Activated T-cell treated with anti-CD3 and anti-CD28 coated beads, Interleukin-2, amount 50 U/mL, for 72 hours (primary cell): Measurements from ENCODE around the gene FADD. TPM values are rescaled to one million over a fixed set of nuclear protein-coding genes. Genes with fewer than 3 reads are reported as not detected.
"Not testable (repeated sequence)": the region's sequence is repeated elsewhere in the genome, so short reads cannot be mapped to it uniquely, and the experiment has no call there.

Experiments used
- ATAC-seq, 2 donors: fragments of 150-1000 bp; cut with Tn5 transposase; replicated peaks in 1 of 2; 2 replicates each; pipeline ENCODE4 v1.10.0; 2021; ENCODE audit warnings: moderate library complexity in 2 of 2, mild to moderate bottlenecking in 1 of 2
- DNase-seq, 2 donors: peaks; one replicate each; pipeline ENCODE4 v3.0.0; 2021 to 2022; ENCODE audit warnings: mixed read lengths in 1 of 2
- H3K27ac Mint-ChIP-seq: one replicate; pipeline ENCODE4 v1.8.0; 2022; ENCODE audit warnings: mild to moderate bottlenecking, moderate library complexity, mixed read lengths
- H3K27me3 Mint-ChIP-seq: one replicate; pipeline ENCODE4 v1.8.0; 2022; ENCODE audit warnings: low read depth, mixed read lengths
- H3K36me3 Mint-ChIP-seq, 2 donors: one replicate each; pipeline ENCODE4 v1.8.0; 2022; ENCODE audit warnings: mixed read lengths in 2 of 2, mild to moderate bottlenecking in 1 of 2; ENCODE audit not compliant: insufficient read depth in 2 of 2
- H3K4me1 Mint-ChIP-seq: one replicate; pipeline ENCODE4 v1.8.0; 2022; ENCODE audit warnings: low read depth, mixed read lengths
- H3K4me3 Mint-ChIP-seq, 2 donors: one replicate each; pipeline ENCODE4 v1.8.0; 2022; ENCODE audit warnings: mild to moderate bottlenecking in 2 of 2, mixed read lengths in 2 of 2, moderate library complexity in 2 of 2
- H3K9me3 Mint-ChIP-seq, 2 donors: one replicate each; pipeline ENCODE4 v1.8.0; 2022; ENCODE audit warnings: mixed read lengths in 2 of 2
- total RNA-seq, 2 donors: library from RNA; stranded (reverse); gene quantifications; one replicate each; pipeline ENCODE4 v1.2.3, GENCODE V29; 2022

FADD gene
- total RNA-seq, 2 donors from 2014 or later, result 27.0 to 31.4 TPM

DNA sequence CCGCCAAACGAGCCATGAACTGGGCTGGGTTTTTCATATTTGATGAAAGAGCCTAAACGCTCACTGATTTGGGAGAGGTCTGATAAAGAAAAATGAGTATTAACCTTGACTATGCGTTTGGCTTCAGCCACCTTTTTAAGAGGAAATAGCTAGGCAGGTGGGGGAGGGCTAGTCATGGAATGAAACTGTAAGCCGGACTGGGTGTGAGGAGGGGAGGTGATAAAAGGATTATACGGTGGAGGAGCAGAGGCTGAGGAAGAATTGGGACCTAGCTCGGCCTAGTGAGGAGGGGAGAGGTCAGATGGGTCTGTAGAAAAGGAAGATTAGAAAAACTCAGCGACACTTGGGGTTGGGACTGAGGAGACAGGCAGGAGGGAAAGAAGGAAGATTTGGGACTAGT, 15.0 kb downstream of the FADD start:
- H3K9me3 Mint-ChIP-seq, DNase-seq, H3K27ac Mint-ChIP-seq, H3K4me1 Mint-ChIP-seq, H3K4me3 Mint-ChIP-seq, H3K36me3 Mint-ChIP-seq, H3K27me3 Mint-ChIP-seq, ATAC-seq: not testable (repeated sequence)

DNA sequence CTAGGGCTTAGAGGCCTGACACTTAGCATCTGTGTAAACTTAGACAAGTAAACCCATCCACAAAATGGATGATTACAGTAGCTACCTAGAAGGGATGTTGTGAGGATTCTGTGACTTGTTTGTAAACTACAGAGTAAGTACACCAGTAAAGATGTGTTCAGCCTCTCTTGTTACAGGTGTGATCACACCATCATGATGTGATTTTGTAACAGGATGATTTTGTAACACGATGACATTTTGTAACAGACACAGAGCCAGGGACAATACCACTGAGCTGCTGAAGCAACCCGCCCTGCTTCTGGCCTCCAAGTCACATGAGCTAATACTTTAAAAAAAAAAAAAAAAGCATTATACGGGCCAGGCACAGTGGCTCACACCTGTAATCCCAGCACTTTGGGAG, 17.0 kb downstream of the FADD start:
- ATAC-seq (no peak), DNase-seq (no peak)
- H3K27me3 Mint-ChIP-seq, result peaks cover 9% of the 10 kb centered on the region
- H3K9me3 Mint-ChIP-seq, result no peaks in the 10 kb centered on the region
- H3K27ac Mint-ChIP-seq, result no peak overlapping the region
- no peaks in the 10 kb centered on the region for H3K36me3 Mint-ChIP-seq
- H3K4me3 Mint-ChIP-seq, result no peak overlapping the region
- H3K4me1 Mint-ChIP-seq, result no peaks in the 10 kb centered on the region

DNA sequence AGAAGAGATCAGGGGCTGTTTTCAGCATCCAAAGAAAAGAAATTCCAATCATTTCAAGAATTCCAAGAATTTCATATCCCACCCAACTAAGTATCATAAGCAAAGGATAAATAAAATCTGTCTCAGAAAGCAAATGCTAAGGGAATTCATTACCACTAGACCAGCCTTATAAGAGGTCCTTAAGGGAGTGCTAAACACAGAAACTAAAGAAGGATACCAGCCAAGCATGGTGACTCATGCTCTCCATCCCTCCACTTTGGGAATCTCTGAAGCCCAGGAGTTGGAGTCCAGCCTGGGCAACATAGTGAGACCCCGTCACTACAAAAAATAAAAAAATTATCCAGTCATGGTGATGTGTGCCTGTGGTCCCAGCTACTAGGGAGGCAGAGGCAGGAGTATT, 17.8 kb downstream of the FADD start:
- peaks cover 9% of the 10 kb centered on the region for H3K27me3 Mint-ChIP-seq
- no peak for ATAC-seq
- H3K27ac Mint-ChIP-seq, result no peak overlapping the region
- DNase-seq, result no peak
- no peaks in the 10 kb centered on the region for H3K9me3 Mint-ChIP-seq
- no peak overlapping the region for H3K4me3 Mint-ChIP-seq
- no peaks in the 10 kb centered on the region for H3K36me3 Mint-ChIP-seq
- H3K4me1 Mint-ChIP-seq, result no peaks in the 10 kb centered on the region

DNA sequence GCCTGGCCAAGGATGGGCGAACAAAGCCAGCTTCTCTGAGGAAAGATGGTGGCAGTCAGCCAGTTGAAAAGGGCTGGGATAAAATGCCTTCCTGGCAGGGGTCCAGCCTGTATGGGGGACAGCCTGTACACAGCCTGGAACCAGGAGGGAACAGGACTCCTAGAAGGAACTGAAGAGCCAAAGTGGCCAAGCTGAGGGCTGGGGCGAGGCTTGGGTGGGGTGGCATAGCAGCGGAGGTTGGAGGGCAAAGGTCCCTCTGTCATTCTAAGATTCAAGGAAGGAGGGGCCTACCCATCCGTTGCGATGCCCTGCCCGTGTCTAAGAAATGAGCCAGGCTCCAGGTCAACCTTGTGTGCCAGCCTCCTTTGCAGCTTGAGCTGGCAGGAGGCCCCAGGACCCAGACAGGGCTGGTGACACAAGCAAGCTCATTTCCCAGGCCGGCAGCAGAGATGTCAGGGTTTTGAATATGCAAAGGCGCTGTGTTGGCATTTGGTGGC, 22.6 kb downstream of the FADD start:
- Mint-ChIP-seq H3K27ac (no peak overlapping the region), H3K27me3 (no peaks in the 10 kb centered on the region), H3K36me3 (no peaks in the 10 kb centered on the region), H3K4me3 (no peak overlapping the region), H3K4me1 (no peaks in the 10 kb centered on the region), H3K9me3 (no peaks in the 10 kb centered on the region)
- no peak for ATAC-seq
- no peak for DNase-seq

DNA sequence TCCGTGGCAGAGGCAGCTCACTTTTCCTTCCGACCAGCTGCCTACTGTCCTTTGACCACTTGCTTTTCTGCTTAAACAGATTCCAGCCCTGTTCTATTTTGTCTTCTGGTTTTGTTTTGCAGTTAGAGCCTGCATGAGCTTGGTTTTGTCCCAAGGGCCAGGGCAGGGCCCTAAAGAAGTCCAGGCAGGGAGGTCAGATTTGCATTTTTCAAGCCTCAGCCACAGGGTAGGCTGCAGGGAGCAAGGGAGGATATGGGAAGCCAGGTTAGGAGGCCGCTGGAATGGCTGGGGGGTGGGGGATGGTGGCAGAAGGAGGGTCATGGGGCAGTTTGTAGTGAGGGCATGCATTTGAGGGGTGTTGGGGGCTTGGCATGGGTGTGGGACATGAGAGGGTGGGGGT, 23.1 kb downstream of the FADD start:
- Mint-ChIP-seq H3K4me1 (no peaks in the 10 kb centered on the region), H3K27ac (no peak overlapping the region), H3K9me3 (no peaks in the 10 kb centered on the region), H3K27me3 (no peaks in the 10 kb centered on the region), H3K4me3 (no peak overlapping the region), H3K36me3 (no peaks in the 10 kb centered on the region)
- DNase-seq (no peak), ATAC-seq (no peak)

DNA sequence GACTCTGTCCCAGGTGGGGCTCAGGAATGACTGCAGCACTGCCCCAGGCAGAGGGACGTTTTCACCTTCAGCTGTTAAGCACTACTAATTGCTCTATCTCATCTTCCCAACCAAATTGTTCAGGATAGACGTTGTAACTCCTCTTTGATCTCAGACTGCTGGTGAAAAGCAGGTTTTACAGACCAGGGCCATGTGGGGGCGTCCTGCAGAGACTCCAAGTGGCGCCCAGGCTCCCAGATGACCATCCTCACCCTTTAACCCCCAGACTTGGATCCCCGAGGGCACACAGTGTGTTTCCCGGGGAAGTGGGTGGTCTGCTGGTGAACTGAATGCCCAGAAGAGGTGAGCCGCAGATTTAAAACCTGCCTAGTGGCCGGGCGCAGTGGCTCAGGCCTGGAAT, 23.9 kb downstream of the FADD start:
- DNase-seq (peak in 1 of 2 donors; percentile 8), ATAC-seq (no peak)
- Mint-ChIP-seq H3K27ac (no peak overlapping the region), H3K36me3 (no peaks in the 10 kb centered on the region), H3K27me3 (no peaks in the 10 kb centered on the region), H3K4me3 (no peak overlapping the region), H3K4me1 (no peaks in the 10 kb centered on the region), H3K9me3 (no peaks in the 10 kb centered on the region)

DNA sequence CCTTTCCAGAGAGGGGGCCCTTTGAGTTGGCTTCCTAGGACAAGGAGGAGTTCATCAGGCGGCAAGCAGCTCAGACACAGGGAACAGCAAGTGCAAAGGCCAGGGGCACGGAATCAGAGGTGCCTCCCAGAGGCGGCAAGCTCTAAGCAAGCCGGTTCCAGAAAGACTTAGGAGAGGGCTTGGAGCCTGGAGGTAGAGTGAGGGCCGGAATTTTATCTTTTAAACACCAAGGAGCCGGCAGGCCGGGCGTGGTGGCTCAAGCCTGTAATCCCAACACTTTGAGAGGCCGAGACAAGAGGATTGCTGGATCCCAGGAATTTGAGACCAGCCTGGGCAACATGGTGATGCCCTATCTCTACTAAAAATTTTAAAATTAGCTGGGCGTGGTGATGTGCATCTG, 26.6 kb downstream of the FADD start:
- Mint-ChIP-seq H3K27me3 (no peaks in the 10 kb centered on the region), H3K27ac (no peak overlapping the region), H3K36me3 (no peaks in the 10 kb centered on the region)

DNA sequence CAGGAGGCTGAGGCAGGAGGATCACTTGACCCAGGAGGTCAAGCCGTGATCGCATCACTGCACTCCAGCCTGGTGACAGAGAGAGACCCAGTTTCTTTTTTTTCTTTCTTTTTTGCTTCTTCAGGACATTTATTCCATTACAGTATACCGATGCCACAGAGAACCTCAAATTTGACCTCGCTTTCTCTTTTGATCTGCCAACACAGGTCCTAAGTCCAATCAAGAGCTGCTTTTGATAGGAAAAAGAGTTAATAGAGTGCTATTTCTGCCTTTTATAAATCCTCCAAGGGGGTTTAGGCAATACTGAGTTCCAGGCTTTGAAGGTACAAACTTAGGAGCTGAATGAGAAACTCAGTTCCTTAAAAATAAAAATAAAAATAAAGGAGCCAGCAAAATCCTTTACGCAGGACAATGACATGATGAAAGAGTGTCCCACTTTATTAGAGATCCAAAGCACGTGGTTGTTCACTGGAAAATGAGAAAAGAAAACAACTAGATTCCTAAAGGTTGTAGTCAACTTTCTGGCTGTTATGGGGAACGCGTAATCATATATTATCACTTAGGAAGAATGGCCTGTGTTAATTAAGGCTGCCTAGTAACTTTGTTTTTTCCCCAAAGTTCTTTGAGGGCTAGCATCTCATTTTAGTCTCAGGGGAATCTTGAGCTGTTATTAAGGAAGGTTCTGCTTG, 27.2 kb downstream of the FADD start:
- Mint-ChIP-seq H3K36me3 (no peaks in the 10 kb centered on the region), H3K9me3 (no peaks in the 10 kb centered on the region), H3K4me1 (peaks cover 5% of the 10 kb centered on the region), H3K27ac (no peak overlapping the region), H3K4me3 (no peak overlapping the region), H3K27me3 (no peaks in the 10 kb centered on the region)
- DNase-seq, result no peak
- no peak for ATAC-seq

More for the DNA sequence above, 26.6 kb downstream of the FADD start:
- DNase-seq (no peak), ATAC-seq (no peak)
- Mint-ChIP-seq H3K4me3 (no peak overlapping the region), H3K9me3 (no peaks in the 10 kb centered on the region), H3K4me1 (peaks cover 5% of the 10 kb centered on the region)

DNA sequence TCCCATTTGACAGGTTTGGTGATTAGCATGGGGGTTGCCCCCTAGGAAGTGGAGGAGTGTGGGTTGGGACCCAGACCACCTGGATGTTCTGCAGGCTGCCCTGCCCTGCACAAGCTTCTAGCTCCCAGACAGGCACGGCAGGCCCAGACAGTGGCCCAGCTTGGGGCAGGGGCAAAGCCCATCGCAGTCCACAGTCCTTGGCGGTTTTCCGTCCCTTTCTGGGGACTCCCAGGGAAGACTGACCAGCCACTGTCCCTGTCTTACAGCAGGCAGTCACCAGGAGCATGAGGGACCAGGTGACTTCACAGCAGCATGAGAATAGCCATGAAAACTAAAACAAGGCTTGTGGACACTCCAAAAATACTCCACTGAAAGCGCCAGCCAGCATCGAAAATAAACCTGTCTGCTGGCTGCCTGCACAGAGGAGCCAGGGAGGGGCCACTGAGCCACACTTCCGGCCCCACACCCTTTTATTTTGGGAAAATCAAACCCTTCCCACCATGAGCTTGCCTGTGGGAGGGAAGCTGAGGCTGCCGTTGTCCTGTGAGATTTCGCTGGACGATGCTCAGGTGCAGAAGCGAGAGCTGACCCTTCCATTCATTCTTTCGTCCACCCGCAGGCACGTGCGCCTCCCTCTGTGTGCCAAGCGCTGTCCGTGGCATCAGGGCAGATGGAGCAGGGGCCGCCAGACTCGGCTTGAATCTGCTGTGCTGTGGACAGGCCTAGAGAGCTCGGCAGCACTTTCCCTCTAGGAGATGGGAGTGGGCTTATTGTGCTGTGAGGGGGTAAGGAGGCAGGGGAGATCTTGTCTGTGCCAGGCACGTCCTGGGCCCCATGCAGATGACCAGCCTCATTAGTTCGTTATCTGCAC, 28.0 kb downstream of the FADD start:
- no peaks in the 10 kb centered on the region for H3K27me3 Mint-ChIP-seq
- ATAC-seq (no peak), DNase-seq (no peak)
- no peaks in the 10 kb centered on the region for H3K9me3 Mint-ChIP-seq
- no peaks in the 10 kb centered on the region for H3K36me3 Mint-ChIP-seq
- no peak overlapping the region for H3K27ac Mint-ChIP-seq
- H3K4me3 Mint-ChIP-seq, result no peak overlapping the region
- peaks cover 5% of the 10 kb centered on the region for H3K4me1 Mint-ChIP-seq

DNA sequence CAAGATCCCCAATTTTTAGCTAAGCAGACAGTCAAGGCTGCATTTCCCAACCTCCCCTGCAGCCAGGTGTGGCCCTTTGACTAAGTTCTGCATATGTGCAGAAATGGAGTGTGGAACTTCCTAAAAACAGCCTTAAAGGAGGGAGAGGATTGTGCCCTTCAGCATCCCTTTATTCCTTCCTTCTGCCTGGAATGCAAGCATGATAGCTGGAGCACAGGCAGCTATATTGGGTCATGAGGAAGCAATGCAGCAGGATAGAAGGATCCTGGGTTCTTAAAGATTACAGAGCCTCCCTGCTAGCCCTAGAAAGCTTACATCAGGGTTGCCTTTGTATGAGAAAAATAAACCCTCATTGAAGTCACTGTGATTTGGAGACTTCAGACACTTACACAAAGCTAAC, 29.9 kb downstream of the FADD start:
- Mint-ChIP-seq H3K4me1 (peaks cover 5% of the 10 kb centered on the region), H3K36me3 (no peaks in the 10 kb centered on the region)

DNA sequence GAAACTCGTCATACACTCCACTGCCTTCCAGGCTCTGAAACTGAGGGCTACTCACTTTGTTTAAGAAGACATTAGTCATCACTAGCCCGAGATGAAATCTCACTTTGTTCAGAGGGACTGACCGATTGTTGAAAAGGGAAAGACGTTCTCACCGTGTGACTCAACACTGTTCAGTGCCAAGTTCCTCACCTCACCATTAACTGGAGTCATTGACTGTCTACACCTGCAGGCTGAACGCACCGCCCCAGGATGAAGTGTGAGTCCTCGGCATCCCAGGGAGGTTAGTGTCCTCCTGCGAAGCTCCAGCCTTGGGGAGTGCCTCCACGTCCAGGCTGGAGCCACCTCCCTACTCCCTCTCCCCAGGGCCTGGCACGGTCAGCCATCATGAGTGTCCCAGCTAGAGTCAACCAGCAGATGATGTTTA, 30.4 kb downstream of the FADD start:
- Mint-ChIP-seq H3K4me3 (no peak overlapping the region), H3K9me3 (no peaks in the 10 kb centered on the region), H3K4me1 (peaks cover 5% of the 10 kb centered on the region), H3K36me3 (no peaks in the 10 kb centered on the region), H3K27ac (no peak overlapping the region), H3K27me3 (no peaks in the 10 kb centered on the region)
- peak; percentile 51 to 84 for ATAC-seq
- DNase-seq, result no peak

More for the DNA sequence above, 29.9 kb downstream of the FADD start:
- Mint-ChIP-seq H3K4me3 (no peak overlapping the region), H3K27me3 (no peaks in the 10 kb centered on the region), H3K27ac (no peak overlapping the region), H3K9me3 (no peaks in the 10 kb centered on the region)
- ATAC-seq (no peak), DNase-seq (no peak)

DNA sequence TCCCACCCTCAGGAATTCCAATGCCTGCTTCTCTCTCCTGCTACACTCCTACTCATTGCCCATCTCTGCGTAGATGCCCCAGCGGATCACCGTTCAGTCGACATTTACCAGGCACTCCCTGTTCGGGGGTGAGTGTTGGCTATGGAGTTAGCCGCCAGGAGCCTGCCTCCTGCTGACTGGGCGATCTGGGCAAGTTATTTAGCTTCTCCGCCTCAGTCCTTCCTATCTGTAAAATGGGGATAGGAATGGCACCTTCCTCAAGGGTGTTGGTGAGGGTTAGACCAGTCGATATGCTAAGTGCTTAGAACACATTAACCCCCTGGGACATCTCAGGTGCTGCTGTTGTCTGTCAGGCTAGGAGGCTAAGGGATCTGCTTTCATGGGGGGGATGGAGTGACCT, 30.9 kb downstream of the FADD start:
- no peak for ATAC-seq
- DNase-seq, result no peak
- Mint-ChIP-seq H3K4me1 (peaks cover 5% of the 10 kb centered on the region), H3K27ac (no peak overlapping the region), H3K4me3 (no peak overlapping the region), H3K27me3 (no peaks in the 10 kb centered on the region), H3K9me3 (no peaks in the 10 kb centered on the region), H3K36me3 (no peaks in the 10 kb centered on the region)

DNA sequence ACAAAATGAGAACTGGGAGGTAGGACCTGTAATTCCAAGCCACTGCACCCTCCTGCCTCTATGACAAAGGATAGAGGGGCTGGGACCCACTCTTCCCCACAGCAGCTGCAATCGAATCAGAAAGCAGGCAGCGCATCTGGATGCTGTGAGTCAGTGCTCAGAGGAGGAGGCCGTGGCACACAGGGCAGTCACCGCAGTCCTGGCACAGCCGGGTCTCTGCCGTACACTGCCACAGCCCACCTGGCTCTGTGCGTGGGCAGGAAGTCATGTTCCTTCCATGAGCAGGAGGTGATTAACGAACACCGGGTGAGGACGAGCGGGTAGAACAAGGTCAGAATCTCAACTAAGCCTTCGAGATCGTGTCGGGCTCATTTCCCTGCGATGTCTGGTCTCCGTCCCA, 37.2 kb downstream of the FADD start:
- H3K9me3 Mint-ChIP-seq, result no peaks in the 10 kb centered on the region
- H3K27me3 Mint-ChIP-seq, result peaks cover 13% of the 10 kb centered on the region
- DNase-seq (no peak), ATAC-seq (no peak)
- H3K4me1 Mint-ChIP-seq, result no peaks in the 10 kb centered on the region
- H3K27ac Mint-ChIP-seq, result no peak overlapping the region
- H3K4me3 Mint-ChIP-seq, result no peak overlapping the region
- H3K36me3 Mint-ChIP-seq, result no peaks in the 10 kb centered on the region
